IPS-18a (cell line): ENCODE results near the gene PSMB3.

Experiments
- H3K27ac ChIP-seq: one replicate; pipeline ENCODE4 v1.5.1; 2013; ENCODE audit warnings: low read length
- H3K27me3 ChIP-seq: one replicate; pipeline ENCODE4 v1.6.1; 2013; ENCODE audit warnings: mild to moderate bottlenecking, low read length; ENCODE audit not compliant: control insufficient read depth, insufficient read depth
- H3K36me3 ChIP-seq: one replicate; pipeline ENCODE4 v1.6.1; 2013; ENCODE audit warnings: low read depth, low read length; ENCODE audit not compliant: control insufficient read depth
- H3K4me1 ChIP-seq: one replicate; pipeline ENCODE4 v1.6.1; 2013; ENCODE audit warnings: low read depth, low read length; ENCODE audit not compliant: control insufficient read depth
- H3K4me3 ChIP-seq: one replicate; pipeline ENCODE4 v1.5.1; 2013; ENCODE audit warnings: low read length
- H3K9ac ChIP-seq: one replicate; pipeline ENCODE4 v1.6.1; 2013; ENCODE audit warnings: mild to moderate bottlenecking, low read length, moderate library complexity
- H3K9me3 ChIP-seq: one replicate; pipeline ENCODE4 v1.6.1; 2013; ENCODE audit warnings: low read depth, low read length; ENCODE audit not compliant: control insufficient read depth

PSMB3 gene

GRCh38 chr17:38709864-38710603 lies 42.5 kb upstream of the PSMB3 start:
- Histone ChIP-seq H3K27ac (no peak overlapping the region), H3K4me1 (peaks cover 22% of the 10 kb centered on the region), H3K27me3 (peaks cover 25% of the 10 kb centered on the region), H3K9ac (no peak overlapping the region), H3K36me3 (no peaks in the 10 kb centered on the region), H3K4me3 (no peak overlapping the region), H3K9me3 (no peaks in the 10 kb centered on the region)

- no peak overlapping the region for H3K9ac ChIP-seq
- no peaks in the 10 kb centered on the region for H3K36me3 ChIP-seq
- peaks cover 28% of the 10 kb centered on the region for H3K4me1 ChIP-seq
- H3K27me3 ChIP-seq: peaks cover 25% of the 10 kb centered on the region
- H3K4me3 ChIP-seq: no peak overlapping the region
- H3K9me3 ChIP-seq: no peaks in the 10 kb centered on the region
- H3K27ac ChIP-seq: no peak overlapping the region
Observed at GRCh38 chr17:38710604-38710962, 42.0 kb upstream of the PSMB3 start.

GRCh38 chr17:38710985-38711384 lies 41.6 kb upstream of the PSMB3 start:
- H3K9ac ChIP-seq: no peak overlapping the region
- no peaks in the 10 kb centered on the region for H3K36me3 ChIP-seq
- no peaks in the 10 kb centered on the region for H3K9me3 ChIP-seq
- H3K4me1 ChIP-seq: peaks cover 32% of the 10 kb centered on the region
- H3K4me3 ChIP-seq: no peak overlapping the region
- no peak overlapping the region for H3K27ac ChIP-seq
- peaks cover 23% of the 10 kb centered on the region for H3K27me3 ChIP-seq

GRCh38 chr17:38711792-38712571 lies 40.6 kb upstream of the PSMB3 start:
- peaks cover 27% of the 10 kb centered on the region for H3K4me1 ChIP-seq
- H3K36me3 ChIP-seq: no peaks in the 10 kb centered on the region
- no peak overlapping the region for H3K9ac ChIP-seq
- no peak overlapping the region for H3K4me3 ChIP-seq
- no peak overlapping the region for H3K27ac ChIP-seq
- peaks cover 13% of the 10 kb centered on the region for H3K27me3 ChIP-seq
- H3K9me3 ChIP-seq: no peaks in the 10 kb centered on the region

GRCh38 chr17:38712593-38712992 lies 39.9 kb upstream of the PSMB3 start:
- peaks cover 23% of the 10 kb centered on the region for H3K4me1 ChIP-seq
- no peaks in the 10 kb centered on the region for H3K36me3 ChIP-seq
- H3K9ac ChIP-seq: no peak overlapping the region
- no peak overlapping the region for H3K4me3 ChIP-seq
- no peaks in the 10 kb centered on the region for H3K9me3 ChIP-seq
- peaks cover 7% of the 10 kb centered on the region for H3K27me3 ChIP-seq
- no peak overlapping the region for H3K27ac ChIP-seq

GRCh38 chr17:38713456-38714075 lies 39.0 kb upstream of the PSMB3 start:
- H3K36me3 ChIP-seq: no peaks in the 10 kb centered on the region
- peaks cover 23% of the 10 kb centered on the region for H3K4me1 ChIP-seq
- no peak overlapping the region for H3K4me3 ChIP-seq
- no peaks in the 10 kb centered on the region for H3K27me3 ChIP-seq
- no peaks in the 10 kb centered on the region for H3K9me3 ChIP-seq
- H3K9ac ChIP-seq: no peak overlapping the region
- no peak overlapping the region for H3K27ac ChIP-seq

- no peaks in the 10 kb centered on the region for H3K9me3 ChIP-seq
- peaks cover 29% of the 10 kb centered on the region for H3K4me1 ChIP-seq
- no peak overlapping the region for H3K27ac ChIP-seq
- H3K27me3 ChIP-seq: peaks cover under 1% of the 10 kb centered on the region
- no peak overlapping the region for H3K9ac ChIP-seq
- H3K4me3 ChIP-seq: peak overlapping the region; percentile 6
- no peaks in the 10 kb centered on the region for H3K36me3 ChIP-seq
Observed at GRCh38 chr17:38715216-38715943, 37.2 kb upstream of the PSMB3 start.

GRCh38 chr17:38716368-38717005 lies 36.1 kb upstream of the PSMB3 start:
- H3K9me3 ChIP-seq: no peaks in the 10 kb centered on the region
- no peaks in the 10 kb centered on the region for H3K36me3 ChIP-seq
- H3K4me3 ChIP-seq: no peak overlapping the region
- H3K27me3 ChIP-seq: peaks cover 12% of the 10 kb centered on the region
- H3K9ac ChIP-seq: no peak overlapping the region
- H3K4me1 ChIP-seq: peaks cover 29% of the 10 kb centered on the region
- H3K27ac ChIP-seq: no peak overlapping the region

GRCh38 chr17:38717139-38717745 lies 35.3 kb upstream of the PSMB3 start:
- Histone ChIP-seq H3K4me1 (peaks cover 29% of the 10 kb centered on the region), H3K9ac (no peak overlapping the region), H3K27ac (no peak overlapping the region), H3K4me3 (no peak overlapping the region), H3K9me3 (no peaks in the 10 kb centered on the region), H3K27me3 (peaks cover 13% of the 10 kb centered on the region), H3K36me3 (no peaks in the 10 kb centered on the region)

- Histone ChIP-seq H3K4me3 (peak overlapping the region; percentile 36), H3K36me3 (no peaks in the 10 kb centered on the region)
Observed at GRCh38 chr17:38719289-38719942, 33.1 kb upstream of the PSMB3 start.

More at GRCh38 chr17:38719289-38719942, 33.1 kb upstream of the PSMB3 start:
- H3K9ac ChIP-seq: no peak overlapping the region
- H3K27ac ChIP-seq: no peak overlapping the region
- H3K4me1 ChIP-seq: peaks cover 20% of the 10 kb centered on the region
- peaks cover 13% of the 10 kb centered on the region for H3K27me3 ChIP-seq
- H3K9me3 ChIP-seq: no peaks in the 10 kb centered on the region
